ENCODE results near the gene CDH15. TPM values are rescaled to one million over a fixed set of nuclear protein-coding genes. Genes with fewer than 3 reads are reported as not detected.
"Not testable (repeated sequence)": the region's sequence is repeated elsewhere in the genome, so short reads cannot be mapped to it uniquely, and the experiment has no call there.

The CDH15 gene
- total RNA-seq, 1 donor from 2014 or later = 4.3 TPM

DNA sequence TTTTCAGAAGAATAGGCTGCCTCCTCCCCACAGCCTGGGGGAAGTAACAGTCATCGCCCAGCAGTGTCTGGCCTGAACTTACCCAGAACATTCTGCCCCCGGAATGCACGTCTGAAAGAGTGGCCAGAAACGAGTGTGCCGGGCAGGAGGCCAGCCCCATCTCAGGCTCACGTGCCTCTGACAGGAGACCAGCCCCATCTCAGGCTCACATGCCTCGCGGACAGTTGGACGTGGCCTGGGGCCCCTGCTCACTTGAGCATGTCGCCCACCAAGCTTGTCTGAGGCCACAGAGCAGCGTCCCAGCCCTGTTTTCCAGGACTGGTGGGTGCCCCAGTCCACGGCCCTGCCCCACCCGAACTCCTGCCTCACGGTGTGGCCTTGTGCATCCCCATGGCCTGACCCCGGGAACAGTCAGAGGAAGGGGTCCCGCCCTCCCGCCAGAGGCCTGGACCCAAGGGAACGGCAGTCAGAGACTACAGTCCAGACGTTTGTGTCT lies 16.3 kb upstream of the CDH15 start:
- ATAC-seq (peak; percentile 34), DNase-seq (ENCODE audit: low spot score) (no peak)

GRCh38 chr16:89155851-89156739 lies 15.5 kb upstream of the CDH15 start:
- ATAC-seq (peak; percentile 7), DNase-seq (ENCODE audit: low spot score) (no peak)

DNA sequence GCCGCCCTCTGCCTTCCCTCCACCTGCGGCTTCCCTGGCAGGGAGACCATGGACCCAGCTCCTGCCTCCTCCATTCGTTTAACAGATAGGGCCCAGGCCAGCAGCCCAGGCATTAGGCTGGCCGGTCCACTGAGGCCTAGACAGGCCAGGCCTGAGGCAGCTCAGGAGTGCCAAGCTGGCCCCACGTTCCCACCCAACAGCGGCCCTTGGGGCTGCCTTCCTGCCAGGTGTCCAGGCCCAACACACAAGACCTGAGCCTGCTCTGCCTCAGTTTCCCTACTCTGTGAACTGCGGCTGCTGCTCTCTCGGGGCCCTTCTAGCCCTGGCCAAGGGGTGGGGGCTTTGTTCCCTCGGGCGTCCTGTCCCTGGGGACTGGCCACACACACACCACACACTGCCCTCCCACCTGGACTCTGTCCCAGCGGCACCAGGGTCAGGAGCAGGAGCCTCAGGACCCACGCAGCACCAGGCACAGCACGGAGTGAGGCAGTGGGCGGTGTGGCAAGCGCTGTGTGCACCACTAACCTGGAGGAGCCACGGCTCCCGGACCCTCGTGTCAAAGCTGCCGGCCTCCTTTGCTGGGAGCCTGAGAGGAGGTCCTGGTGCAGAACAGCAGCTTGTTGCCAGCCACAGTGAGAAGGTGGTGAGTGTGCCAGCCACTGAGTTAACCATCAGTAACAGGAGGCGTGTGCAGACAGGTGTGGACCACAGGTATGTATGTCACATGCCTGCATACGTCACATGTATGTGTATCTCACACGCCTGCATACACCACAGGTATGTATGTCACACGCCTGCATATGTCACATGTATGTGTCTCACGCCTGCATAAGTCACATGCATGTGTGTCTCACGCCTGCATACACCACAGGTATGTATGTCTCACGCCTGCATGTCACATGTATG lies 14.6 kb upstream of the CDH15 start:
- peak; percentile 6 for ATAC-seq
- no peak for DNase-seq (ENCODE audit: low spot score)

DNA sequence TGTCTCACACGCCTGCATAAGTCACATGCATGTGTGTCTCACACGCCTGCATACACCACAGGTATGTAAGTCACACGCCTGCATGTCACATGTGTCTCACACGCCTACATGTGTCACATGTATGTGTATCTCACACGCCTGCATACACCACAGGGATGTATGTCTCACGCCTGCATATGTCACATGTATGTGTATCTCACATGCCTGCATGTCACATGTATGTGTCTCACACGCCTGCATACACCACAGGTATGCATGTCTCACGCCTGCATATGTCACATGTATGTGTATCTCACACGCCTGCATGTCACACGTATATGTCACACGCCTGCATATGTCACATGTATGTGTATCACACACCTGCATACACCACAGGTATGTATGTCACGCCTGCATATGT lies 13.8 kb upstream of the CDH15 start:
- no peak for DNase-seq (ENCODE audit: low spot score)
- ATAC-seq = no peak

DNA sequence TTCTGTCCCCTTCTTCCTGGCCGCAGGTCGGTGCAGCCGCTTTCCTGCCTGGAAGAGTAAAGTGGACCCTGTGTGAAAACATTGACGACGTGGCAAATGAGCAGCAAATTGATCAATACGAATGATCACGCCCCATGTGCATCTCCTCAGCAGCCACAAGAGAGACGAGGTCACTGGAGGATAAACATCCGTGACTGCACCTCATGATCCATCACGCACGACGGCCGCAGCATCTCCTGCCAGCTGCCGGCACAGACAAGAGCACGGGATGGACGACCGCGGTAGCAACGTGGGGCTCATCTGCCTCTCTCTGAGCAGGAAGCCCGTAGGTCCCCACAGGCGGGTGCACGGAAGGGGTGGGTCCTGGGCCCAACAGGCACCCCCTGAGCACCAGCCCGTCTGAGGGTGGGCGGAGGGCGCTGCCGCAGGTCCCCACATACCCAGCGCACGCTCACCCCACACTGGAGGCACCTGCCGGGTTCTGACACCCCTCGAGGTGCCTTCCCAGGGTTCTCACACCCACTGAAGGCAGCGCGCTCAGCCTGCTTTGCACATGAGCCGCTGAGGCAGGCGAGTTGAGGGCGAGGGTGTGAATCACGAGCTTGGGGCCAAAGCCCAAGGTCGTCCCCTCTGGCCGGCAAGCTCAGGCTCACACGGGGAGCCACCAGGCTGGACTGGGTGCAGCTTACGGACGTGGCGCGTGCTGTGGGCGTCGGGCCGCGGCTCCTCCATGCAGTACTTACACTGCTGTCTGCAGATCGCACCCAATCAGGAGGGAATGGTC lies 12.3 kb upstream of the CDH15 start:
- DNase-seq (ENCODE audit: low spot score) (no peak), ATAC-seq (no peak)

DNA sequence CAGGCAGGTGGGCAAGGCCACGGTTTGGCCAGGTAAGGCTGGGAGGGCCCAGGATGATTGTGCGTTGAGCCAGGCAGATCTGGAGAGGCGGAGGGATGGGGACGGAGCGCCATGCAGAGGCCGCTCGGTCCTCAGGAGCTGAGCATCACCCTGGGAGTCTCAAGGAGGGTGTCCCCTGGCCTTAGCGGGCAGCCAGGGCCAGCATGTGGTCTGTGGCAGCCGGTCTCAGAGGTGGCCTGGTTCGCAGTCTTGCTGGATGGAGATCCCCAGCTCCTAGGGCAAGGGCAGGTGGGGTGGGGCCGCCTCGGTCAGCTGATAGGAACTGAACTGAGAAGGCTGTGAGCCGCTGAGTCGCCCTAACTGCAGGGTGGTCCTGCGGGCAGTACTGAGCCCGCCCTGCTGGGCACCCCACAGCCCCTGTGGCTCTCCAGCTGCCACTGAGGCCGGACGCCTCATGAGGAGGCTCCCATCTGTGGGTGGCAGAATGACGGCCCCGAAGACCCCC lies 11.6 kb upstream of the CDH15 start:
- ATAC-seq = no peak
- DNase-seq (ENCODE audit: low spot score) = no peak

DNA sequence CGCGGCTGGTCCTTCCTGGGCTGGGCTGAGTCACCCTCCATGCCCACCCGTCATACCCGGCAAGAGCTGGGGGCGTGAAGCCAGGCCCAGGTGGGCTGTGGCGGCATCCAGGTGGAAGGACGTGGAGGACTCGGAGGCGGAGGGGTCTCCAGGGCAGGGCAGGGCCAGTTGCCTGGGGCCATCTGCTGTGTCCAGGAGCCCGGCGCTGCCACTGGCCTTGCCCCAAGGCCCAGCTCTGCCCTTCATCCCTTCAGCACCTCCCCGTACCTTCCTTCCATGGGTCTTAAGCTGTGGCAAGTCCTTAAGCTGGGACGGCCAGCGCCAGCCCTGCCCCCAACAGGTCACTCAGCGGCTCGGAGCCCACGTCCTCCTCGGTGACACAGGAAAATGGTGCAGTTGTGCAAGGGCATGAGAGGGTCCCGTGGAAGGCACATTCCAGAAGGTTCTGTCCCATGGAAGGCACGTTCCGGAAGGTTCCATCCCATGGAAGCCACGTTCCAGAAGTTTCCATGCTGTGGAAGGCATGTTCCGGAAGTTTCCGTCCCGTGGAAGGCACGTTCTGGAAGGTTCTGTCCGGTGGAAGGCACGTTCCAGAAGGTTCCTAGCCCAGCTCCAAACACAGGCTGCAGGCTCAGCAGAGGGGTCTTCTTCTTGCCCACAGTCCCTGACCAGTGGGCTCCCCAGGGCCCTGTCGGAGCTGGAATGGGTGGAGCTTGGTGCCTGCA lies 10.4 kb upstream of the CDH15 start:
- DNase-seq (ENCODE audit: low spot score) (no peak), ATAC-seq (no peak)

DNA sequence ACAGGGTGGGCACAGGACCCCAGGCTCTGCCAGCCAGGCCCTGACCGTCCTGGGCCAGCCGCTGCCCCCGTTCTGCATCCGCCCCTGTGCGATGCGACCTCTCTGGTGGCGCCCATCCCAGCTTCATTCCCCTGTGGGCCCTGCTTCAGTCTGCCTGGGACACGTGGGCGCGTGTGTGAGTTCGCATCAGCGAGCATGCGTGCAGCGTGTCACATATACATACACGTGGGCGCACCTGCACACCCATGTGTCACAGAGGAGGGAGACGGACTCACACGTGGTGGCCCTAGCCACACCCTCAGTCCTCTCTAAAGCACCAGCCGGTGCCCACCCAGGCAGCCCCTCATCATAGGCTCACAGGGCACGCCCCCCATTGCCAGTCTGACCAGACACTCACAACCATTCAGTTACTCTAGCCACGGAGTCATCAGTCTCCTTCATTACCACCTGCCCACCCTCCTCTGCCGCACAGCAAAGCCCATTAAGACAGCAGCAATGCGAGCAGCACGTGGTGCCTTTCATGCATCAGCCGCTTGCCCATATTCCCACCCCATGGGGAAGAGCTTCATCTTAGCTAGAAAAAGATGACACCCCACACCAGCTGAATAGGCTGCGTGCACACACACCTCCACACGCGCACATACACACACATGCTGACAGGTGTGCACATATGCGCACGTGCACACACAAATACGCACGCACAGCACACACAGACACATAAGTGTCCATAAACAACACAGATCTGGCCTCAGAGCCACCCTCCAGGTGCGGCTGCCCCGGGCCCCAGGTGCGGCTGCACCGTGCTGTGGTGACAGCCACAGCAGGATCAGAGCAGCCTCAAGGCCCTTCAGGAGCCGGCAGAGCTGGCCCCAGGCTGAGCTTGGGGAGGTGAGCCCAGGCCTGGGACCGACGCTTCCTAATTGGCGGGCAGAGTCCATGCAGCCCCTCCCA lies 9.5 kb upstream of the CDH15 start:
- DNase-seq (ENCODE audit: low spot score) (no peak), ATAC-seq (no peak)

- DNase-seq (ENCODE audit: low spot score) (no peak), ATAC-seq (no peak)
These were observed 8.3 kb upstream of the CDH15 start for GRCh38 chr16:89163297-89163696.

- DNase-seq (ENCODE audit: low spot score) (no peak), ATAC-seq (no peak)
These were observed 7.1 kb upstream of the CDH15 start for GRCh38 chr16:89164436-89164835.

GRCh38 chr16:89164847-89165680 lies 6.5 kb upstream of the CDH15 start:
- DNase-seq (ENCODE audit: low spot score) = no peak
- ATAC-seq = no peak

- DNase-seq (ENCODE audit: low spot score) = not testable (repeated sequence)
These were observed 5.9 kb upstream of the CDH15 start for GRCh38 chr16:89165681-89165979.

DNA sequence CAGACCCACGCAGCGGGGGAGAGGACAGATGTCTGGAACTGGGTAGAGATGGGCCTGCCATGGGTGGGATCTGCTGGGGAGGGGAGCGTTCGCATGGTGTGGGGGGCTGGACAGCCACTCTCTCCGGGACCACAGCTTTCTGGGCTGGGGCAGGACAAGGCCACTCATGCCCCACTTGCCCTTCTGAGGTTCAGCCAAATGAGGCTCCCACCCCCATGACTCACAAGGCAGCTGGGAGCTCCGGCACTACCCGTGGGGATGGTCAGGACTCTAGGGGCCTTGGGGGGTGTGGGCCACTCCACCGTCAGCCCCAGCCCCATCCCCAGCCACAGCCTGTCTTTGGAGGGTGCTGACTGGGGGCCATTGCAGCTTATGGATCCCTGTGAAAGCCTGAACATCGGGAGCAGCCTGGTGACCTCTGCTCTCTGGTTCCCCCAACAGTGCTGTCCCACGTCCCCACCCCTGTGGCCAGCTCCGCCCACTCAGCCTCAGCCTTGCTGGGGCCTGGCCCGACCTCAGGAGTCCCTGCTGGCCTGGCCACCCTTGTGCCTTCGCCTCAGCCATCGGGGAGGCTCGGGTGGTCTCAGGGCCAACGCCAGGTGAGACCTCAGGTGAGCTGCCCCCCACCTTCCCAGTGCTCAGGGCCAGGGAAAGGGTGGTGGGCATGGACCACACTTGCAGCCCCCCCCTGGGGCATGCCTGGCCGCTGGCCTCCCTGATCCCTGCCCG lies 4.7 kb upstream of the CDH15 start:
- DNase-seq (ENCODE audit: low spot score) (no peak), ATAC-seq (no peak)

More at GRCh38 chr16:89165681-89165979, 5.9 kb upstream of the CDH15 start:
- not testable (repeated sequence) for ATAC-seq

DNA sequence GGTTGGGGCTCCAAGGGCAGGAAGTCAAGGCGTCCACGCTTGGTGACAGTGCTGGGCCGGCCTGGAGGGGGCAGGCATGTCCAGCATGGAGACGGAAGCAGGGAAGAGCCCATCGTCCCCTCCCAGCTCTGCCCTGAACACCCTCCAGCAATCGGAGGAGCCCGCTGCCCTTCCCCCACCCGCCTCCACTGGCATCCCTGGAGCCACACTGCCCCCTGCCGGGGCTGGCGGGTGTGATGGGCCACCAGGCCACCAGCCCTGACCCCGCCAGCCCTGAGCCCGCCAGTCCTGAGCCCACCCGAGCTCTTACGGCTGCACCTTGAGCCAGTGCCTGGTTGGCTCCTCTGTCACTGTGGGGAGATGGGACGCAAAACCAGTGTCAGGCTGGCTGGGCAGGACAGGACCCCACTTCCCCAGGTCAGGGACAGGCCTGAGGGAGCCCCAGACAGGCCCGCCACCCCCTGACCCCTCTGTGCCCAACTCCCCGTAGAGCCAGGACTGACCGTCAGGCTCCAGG lies 4.1 kb upstream of the CDH15 start:
- ATAC-seq (peak; percentile 75), DNase-seq (ENCODE audit: low spot score) (peak; percentile 76)

DNA sequence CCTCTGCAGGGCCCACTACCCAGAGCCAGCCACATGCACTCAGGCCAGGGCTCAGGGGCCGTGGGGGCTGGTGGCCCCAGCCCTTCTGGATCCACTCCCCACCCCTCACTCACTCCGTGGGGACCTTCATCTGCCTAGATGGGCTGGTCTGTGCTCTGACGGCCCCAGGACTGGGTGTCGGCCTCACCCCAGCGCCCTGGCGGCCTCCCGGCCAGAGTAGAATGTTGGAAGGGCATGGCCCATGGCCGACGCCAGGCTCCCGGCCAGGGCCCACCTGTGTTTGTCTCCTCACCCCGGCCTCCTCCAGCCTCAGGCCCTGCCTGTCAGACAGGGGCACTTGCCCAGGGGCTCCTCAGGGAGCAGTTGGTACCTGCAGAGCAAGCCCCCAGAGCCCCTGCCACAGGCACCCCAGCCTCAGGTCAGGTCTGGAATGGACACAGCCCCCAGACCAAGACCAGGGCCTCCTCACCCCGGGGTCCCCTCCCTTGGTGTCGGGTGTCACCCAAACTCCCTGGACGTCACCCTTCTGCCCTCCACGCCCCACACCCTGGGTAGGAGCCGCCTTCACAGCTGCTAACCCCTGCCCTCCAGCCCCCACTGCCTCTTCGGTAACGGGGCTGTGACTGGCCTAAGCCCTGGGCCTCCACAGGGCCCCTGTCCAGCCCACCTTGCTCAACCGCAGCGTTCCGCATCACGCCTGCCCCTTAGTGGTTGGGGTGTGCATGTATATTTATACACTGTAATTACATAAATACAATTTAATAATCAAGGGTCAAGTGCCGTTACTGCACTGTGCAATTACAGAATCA lies 3.0 kb upstream of the CDH15 start:
- no peak for DNase-seq (ENCODE audit: low spot score)

GRCh38 chr16:89169778-89170177 lies 1.8 kb upstream of the CDH15 start:
- ATAC-seq = no peak
- DNase-seq (ENCODE audit: low spot score) = no peak

More for the DNA sequence above, 3.0 kb upstream of the CDH15 start:
- ATAC-seq = no peak
